ENCODE data around the gene TRIM37. TPM values are rescaled to one million over a fixed set of nuclear protein-coding genes. Genes with fewer than 3 reads are reported as not detected.
"Not testable (repeated sequence)": the region's sequence is repeated elsewhere in the genome, so short reads cannot be mapped to it uniquely, and the experiment has no call there.

The TRIM37 gene
- total RNA-seq, 1 donor from 2014 or later = 24.8 TPM

DNA sequence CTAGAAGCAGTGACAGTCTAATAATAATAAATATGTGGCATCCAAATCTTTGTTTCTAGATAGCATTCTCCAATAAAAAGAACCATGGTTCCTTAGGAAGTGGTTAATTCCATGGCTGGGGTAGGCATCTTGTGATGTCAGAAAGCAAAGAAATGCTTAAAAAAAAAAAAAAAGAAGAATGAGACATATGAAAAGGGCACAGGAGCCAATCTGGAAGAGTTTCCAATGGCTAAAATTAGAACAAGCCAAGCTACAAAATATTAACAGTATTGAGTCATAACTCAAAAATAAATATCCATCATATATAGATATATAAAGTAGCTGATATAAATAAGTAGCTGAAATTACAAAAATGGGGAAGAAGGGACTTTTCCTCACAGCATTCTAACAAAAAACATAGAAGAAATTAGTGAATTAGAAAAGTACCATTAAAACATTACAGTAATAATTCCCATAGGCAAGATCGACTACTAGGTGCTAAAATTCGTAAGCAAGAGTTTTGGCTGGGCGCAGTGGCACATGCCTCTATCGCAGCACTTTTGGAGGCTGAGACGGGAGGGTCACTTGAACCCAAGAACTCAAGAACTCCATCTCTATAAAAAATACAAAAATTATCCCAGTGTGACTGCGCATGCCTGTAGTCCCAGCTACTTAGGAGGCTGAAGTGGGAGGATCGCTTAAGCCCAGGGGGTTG is 111.3 kb downstream of the TRIM37 start:
- DNase-seq (ENCODE audit: low spot score) = no peak

DNA sequence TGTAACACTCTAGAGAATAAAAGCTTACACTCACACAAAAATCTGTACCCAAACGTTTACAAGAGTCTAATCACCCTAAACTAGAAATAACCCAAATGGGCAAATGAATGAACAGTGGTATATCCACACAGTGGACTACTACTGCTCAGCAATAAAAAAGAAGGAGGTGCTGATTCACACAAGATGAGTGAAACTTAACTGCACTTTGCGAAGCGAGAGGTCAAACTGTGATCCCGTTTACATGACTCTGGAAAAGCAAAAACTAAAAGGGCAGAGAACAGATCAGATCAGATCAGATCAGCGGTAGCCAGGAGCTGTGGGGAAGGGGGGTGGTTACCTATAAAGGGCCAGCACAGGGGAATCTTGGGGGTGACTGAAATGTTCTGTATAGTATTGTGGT is 113.4 kb downstream of the TRIM37 start:
- DNase-seq (ENCODE audit: low spot score) = no peak

DNA sequence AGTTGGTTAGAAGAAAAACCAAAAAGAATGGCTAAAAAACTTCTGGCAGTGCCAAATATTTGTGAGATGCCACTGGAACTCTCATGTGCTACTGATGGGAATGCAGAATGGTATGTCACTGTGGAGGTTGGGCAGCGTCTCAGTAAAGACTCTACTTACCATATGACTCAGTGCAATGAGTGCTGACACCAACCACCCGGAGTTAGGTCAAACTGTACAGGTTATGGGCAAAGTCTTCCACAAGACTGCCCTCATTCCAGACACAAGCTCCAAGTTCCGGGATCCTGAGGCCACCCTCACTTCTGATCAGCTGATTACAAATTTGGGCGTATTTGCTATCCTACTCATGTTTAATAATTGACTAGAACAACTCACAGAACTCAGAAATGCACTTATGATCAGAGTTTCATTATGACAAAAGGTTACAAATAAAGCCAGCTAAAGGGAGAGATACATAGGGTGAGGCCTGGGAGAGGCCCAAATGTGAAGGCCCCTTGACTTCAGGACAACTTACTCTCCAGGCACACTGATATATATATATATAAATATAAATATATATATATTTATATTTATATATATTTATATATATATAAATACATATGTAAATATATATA is 114.9 kb downstream of the TRIM37 start:
- peak; percentile 86 for DNase-seq (ENCODE audit: low spot score)

DNA sequence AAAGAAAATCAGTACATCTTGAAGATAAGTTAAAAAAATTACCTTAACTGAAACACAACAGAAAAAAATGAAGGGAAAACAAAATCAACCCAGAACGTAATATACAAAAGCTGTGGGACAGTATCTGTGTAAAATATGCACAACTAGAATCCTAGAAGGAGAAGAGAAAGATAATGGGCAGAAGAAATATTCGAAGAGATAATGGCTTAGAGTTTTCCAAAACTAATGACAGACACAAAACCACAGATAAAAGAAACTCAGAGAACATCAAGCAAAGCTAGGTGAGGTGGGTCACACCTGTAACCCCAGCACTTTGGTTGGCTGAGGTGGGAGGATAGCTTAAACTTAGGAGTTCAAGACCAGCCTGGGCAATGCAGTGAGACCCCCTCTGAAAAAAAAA is 117.1 kb downstream of the TRIM37 start:
- no peak for DNase-seq (ENCODE audit: low spot score)

DNA sequence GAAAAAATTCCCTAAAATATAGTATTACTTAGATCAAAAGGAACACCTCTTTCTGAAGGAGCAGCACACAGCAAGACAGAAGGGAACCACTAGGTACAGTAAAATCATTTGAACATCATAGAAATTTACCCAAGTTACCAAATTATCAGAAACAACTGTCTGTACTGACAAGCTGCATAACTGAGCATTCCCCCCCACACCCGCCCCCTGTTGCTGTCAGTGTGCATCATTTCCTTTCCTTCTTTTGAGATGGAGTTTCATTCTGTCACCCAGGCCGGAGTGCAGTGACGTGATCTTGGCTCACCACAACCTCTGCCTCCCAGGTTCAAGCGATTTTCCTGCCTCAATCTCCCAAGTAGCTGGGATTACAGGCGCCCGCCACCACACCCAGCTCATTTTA is 120.7 kb downstream of the TRIM37 start:
- DNase-seq (ENCODE audit: low spot score) = no peak

DNA sequence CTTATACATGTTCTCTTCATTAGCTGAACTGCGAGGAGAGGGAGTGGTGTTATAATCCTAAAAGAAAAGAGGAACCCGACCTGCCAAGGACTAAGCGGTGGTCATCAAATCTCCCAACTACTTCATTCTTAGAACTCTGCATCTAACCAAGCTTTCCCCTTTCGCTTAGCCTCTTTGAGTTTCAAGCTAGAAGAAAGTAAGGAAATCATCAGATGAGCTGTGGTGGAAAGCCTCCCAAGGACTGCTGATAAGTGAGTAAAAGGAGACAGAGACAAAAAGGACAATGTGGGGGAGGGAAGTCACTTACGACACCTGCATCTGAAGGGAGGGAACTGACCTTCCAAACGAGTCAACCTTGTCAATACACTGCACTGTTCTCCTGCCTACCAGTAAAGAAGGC is 121.3 kb downstream of the TRIM37 start:
- DNase-seq (ENCODE audit: low spot score) = no peak

DNA sequence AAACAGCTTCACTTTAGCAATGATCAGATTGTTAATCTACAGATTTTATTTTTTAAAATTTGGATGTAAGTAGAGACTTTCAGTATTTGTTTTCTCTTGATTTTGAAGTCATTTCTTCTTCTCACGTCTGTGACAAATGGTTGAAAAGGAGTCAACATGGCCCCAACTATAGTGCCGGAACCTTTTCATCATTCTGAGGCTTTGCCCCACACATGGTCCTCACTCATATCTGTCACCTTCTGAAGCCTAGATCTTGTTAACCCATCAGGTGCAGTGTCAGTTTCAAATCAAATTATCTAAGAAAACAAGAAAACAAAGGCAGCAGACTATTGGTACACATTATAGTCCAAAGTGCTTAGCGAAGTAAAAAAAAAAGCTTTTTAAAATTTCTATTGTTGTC is 124.1 kb downstream of the TRIM37 start:
- DNase-seq (ENCODE audit: low spot score) = no peak

DNA sequence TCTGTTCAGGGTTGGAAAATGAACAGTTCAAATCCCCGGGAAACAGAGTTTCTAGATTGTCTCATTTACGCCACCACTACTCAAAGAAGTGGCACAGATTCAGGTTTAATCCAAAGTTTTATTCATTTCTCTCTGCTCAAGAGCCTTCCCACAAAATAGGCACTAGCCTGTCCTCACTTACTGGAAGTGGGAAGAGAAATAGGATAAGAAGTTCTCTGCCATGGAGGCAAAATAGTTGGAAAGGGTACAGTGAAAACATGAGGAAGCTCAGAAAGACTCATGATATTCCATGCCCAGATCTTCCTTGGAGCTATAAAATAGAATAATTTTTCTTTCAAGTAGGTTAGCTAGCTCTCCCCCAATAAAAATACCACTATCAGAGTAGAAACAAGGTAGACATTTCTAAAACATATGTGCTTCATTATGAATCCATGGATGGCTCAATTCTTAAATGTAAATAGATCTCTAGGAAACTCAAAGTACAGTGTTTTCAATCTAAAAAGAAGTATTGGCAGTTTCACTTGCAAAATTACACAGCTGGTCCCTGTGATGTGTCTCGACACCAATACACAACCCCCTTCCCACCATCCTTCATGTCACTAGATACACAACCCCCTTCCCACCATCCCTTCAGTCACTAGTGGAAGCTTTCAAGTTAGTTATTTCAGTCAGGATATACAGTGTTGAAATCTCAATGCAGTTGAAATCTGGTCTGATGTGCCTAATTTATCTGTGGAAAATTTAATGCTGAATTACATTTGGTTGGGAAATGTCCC is 125.8 kb downstream of the TRIM37 start:
- no peak for DNase-seq (ENCODE audit: low spot score)

DNA sequence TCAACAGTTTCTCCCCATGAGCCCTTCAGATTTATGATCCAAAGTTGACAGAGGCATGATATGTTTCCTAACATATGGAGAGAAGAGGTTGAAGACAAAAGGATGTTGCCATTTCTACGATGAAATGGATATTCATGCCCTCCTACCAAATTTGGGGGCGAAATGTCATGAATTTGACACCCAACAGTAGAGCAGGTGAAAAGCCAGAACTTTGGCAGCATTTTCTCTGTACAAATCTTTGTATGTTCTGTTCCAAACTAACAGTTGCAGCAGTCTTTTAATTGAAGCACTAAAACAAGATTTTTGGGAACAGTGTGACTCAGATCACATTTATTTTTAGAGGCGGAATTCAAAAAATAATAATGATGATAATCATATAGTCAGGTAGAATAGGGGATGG is 130.1 kb downstream of the TRIM37 start:
- no peak for DNase-seq (ENCODE audit: low spot score)

DNA sequence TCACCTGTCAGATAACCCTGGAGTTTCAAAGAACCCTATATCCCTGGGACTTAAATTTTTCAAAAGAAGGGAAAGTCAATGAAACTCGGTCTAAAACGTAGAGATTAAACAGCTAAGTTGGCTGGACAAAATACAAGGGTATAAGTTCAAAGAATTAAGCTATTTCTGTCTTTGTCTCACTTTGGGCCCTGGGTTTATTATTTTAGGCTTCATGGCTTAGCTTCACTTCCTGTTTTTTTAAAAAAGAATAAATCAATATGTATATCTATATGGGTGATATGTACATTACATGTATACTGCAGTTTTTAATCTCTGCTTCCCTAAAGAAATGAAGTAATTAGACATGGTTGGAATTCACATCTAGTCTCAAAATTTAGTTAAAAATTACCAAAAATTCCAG is 132.3 kb downstream of the TRIM37 start:
- no peak for DNase-seq (ENCODE audit: low spot score)

DNA sequence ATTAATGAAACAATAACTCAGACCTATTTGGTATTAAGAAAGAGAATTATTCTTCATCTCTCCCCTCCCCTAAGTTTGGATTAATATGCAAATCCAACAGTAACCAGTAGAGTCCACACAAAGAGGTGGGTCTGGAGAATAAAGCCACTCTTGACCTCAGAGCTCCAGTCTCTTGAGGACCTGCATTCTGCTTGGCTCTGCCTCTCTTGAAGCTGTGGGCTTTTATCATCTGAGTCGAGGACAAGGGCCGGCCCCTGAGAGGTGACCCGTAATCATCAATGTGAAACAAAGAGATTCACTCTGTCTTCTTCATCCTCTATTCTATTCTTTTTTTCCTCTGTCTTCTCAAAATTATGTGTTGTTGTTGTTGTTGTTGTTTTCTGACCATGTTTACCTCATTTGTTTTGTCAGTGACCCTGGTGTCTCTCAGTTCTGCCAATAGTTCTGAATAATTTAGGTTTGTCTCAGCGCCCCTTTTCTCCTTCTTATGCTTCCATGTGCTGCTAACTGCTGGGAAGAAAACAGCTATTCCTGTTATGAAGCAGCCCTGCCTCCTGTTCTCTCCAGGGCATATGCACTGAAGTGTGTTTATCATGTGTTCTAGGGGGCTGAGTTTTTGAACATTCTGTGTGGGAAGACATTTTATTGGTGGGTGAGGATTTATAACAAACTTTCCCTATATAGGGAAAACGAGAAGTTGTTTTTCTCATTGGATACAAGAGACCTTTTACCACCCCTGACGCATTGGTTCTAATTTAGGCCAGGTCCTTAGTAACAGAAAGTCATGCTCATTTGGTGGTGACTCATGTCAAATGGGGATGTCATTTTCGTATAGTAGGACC is 135.8 kb downstream of the TRIM37 start:
- no peak for DNase-seq (ENCODE audit: low spot score)

DNA sequence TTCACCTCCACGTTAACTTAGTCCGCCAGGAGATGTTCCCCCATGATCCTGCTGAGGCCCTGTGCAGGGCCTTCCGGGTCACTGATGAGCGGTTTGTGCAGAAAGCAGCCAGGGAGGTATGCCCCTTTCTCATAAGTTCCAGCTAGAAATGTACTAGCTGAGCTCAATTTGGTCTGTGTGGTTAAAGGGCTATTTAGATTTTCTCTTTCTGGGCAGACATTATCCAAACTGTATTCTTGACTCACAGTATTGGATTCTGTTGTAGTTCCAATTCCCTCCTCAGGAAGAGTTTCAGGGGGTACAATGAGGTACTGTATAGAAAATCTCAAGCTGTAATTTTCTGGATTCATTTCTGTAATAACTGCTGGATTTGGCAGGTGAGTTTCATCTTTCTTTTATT is 137.1 kb downstream of the TRIM37 start:
- DNase-seq (ENCODE audit: low spot score) = no peak

DNA sequence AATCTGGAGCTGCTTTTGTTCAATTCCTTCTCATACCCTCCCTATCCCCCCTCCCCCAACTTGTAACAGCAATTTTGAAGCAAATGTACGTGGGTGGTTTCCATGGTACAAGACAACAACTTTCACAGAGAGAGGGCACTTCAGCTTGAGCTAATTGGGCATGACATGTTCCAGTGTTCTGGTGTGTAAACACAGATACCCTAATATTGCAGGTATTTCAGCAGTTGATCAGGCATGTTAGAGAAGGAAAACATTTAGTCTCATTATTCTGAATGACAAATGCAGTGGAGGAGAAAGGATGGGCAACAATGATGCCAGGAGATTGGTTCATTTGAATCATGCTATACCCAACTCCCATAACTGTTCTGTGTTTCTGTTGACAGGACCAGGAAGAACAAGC is 137.5 kb downstream of the TRIM37 start:
- DNase-seq (ENCODE audit: low spot score) = no peak

DNA sequence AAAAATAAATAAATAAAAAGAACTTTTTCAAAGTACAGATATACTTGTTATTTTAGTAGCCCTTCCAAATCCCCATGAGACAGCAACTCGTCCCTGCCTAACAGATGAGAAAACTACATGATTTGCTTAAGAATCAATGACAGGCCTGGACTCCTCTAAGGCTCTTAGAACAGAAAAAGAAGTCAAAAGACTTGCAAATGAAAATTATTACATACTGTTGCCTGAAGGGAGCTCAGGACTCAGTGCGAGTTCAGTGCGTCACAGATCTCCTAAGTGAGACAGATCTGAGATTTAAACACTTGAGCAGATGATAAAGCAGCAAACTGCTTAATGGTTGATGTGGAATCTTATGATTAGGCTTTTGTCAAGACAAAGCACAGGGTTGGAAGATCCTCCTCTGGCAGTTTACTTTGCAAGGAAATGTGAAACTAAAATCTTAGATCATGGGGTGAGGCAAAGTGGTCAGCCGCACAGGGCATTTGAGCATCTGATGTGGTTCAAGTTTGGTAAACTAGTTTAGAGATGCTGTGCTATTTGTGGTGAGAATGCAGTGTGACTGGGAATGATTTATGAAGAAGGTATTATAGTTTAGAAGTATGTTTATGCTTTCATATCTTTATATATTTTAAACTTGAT is 138.1 kb downstream of the TRIM37 start:
- no peak for DNase-seq (ENCODE audit: low spot score)

DNA sequence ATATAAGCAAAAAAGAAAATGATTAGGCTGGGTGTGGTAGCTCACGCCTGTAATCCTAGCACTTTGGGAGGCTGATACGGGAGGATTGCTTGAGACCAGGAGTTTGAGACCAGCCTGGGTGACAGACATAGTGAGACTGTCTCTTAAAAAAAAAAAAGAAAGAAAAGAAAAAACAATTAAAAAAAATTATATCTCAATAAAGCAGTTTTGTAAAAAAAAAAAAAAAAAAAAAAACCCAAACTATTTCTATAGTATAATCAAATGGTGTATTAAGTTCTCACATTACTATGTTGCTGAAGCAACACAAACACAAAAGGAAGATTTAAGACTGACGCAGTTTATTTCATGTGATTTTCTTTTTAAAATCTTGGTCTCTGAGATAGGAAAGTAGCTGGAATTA is 140.5 kb downstream of the TRIM37 start:
- no peak for DNase-seq (ENCODE audit: low spot score)

DNA sequence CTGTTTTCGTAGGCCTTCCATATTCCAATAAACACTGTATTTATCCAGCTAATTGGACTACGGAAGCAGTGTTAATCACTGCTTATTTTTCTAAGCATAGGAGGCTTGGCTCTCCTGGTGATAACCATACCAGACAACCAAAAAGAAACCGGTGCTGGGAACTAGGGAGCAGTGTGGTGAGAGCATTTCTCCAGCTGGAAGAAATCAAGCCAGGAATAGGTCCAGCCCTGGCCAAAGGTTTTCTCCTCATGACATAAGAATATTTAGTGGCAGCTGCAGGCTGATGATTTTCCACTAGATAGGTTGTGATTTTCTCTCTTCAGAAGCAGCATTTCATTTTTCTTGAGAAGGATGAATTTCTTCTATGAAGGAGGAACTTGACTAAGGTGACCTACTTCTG is 141.5 kb downstream of the TRIM37 start:
- DNase-seq (ENCODE audit: low spot score) = no peak

DNA sequence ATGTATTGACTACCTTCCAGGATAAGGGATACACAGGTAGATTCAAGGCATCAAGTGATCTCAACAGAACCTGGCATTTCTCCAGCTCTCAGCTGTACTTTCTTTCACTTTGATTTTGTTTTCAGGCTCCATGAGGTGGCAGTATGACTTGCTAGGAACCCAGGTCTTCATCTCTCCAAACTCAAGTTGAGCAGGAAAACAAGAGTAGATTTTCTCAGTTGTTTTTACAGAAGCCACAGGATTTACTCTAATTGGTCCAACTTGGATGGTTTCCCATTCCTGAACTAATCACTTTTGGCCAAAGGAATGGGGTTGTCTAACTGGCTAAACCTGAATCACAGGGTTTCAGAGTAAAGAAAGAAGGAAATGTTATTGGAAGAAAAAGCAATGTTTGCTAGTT is 146.6 kb downstream of the TRIM37 start:
- DNase-seq (ENCODE audit: low spot score) = peak; percentile 32

DNA sequence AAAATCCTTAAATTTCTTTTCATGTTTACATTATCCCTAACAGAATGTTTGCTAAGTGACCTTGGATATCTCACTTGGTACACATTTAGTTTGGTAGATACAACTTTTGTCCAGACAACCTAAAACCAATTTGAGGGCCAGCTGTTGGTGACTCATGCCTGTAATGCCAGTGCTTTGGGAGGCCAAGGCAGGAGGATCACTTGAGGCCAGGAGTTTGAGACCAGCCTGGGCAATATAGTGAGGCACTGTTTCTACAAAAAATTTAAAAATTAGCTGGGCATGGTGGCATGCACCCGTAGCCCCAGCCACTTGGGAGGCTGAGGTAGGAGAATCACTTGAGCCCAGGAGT is 149.0 kb downstream of the TRIM37 start:
- DNase-seq (ENCODE audit: low spot score) = not testable (repeated sequence)

DNA sequence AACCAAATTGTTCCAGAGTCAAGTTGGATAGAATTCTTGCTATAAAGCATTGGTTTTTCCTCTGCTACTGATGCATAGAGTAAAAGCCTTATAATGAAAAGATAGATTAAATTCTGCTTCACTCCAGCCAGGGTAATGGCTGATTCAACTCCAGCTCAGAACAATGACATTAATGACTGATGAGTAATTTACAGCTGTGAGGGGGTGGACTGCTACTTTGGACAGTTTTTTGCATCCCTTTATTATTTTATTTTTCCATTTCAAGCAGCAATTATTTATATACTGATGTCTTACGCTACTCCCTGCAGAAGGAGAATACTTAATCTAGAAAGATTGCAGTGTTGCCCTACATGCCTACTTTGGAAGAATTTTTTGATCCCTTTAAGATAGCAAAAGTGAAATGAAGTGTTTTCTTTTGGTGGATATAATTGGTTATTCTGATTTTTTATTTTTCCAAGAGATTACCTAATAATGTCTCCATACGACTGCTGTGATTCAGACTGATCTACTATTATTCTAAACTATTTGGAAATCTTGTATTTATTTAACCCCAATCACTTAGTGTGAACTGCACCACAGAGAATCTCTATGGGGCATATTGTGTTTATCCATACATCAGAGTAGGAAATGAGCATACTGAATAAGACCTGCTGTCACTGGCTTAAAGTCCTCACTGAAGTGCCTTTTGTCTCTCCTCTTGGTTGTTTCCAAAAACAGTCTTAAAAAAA is 149.5 kb downstream of the TRIM37 start:
- DNase-seq (ENCODE audit: low spot score) = no peak

DNA sequence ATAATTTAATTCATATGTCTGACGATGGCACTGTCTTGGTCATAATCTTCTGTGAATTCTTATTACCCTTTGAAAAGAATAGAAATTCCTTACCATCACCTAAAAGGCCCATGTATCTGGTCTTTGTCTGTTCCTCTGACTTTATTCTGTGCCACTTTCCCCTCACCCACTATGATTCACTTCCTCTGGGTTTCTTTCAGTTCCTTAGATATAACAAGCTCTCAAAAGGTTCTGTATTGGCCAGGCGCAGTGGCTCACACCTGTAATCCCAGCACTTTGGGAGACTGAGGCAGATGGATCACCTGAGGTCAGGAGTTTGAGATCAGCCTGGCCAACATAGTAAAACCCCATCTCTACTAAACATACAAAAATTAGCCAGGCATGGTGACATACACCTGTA is 152.3 kb downstream of the TRIM37 start:
- not testable (repeated sequence) for DNase-seq (ENCODE audit: low spot score)

DNA sequence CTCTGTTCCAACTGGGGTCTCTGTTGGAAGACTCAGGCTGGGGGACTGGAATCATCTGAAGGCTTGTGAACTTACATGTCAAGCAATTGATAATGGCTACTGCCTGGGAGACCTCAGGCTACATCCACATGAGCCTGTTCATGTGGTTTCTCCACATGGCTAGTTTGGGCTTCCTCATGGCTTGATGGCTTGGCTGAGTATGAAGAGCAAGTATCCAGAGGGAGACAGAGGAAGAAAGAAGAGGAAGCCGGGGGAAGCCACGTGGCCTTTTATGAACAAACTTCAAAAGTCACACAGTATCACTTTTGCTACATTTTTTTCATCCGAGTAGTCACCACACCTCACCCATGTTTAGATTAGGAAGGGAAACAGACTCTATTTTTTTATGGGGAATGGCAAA is 158.9 kb downstream of the TRIM37 start:
- DNase-seq (ENCODE audit: low spot score) = no peak

All from mucosa of gallbladder (tissue), 1 donor.